Measurements from ENCODE around the gene CSF1.

DNA sequence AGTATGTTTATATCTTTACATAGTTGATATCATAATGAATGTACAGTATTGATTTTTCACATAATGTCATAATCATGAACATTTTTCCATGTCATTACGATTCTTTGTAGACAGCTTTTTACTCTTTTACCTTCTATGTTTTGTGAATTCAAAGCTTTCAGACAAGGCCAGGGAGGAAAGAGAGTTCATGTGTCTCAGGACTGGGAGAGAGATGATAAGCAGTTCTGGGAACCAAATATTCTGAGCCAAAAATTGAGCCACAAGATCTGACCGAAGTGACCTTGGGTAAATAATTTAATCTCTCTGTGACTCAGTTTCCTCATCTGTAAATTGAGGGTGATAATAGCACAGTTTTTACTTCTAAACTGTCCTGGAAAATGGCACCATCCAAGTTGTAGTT is 31.8 kb downstream of the CSF1 start:
- TF ChIP-seq, protein P1, sequence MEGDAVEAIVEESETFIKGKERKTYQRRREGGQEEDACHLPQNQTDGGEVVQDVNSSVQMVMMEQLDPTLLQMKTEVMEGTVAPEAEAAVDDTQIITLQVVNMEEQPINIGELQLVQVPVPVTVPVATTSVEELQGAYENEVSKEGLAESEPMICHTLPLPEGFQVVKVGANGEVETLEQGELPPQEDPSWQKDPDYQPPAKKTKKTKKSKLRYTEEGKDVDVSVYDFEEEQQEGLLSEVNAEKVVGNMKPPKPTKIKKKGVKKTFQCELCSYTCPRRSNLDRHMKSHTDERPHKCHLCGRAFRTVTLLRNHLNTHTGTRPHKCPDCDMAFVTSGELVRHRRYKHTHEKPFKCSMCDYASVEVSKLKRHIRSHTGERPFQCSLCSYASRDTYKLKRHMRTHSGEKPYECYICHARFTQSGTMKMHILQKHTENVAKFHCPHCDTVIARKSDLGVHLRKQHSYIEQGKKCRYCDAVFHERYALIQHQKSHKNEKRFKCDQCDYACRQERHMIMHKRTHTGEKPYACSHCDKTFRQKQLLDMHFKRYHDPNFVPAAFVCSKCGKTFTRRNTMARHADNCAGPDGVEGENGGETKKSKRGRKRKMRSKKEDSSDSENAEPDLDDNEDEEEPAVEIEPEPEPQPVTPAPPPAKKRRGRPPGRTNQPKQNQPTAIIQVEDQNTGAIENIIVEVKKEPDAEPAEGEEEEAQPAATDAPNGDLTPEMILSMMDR (IDR thresholded peaks at IDR 0.05) = no peak
- TF ChIP-seq POLR2A (IDR thresholded peaks at IDR 0.05) (no peak), POLR2AphosphoS5 (IDR thresholded peaks at IDR 0.05; ENCODE audit: insufficient read depth in 1 of 2, low read depth in 1 of 2) (no peak)
